GM12874 (cell line): ENCODE results near the gene LRRC3B.

Experiments
- TF ChIP-seq, protein P1 (sequence below): IDR thresholded peaks from 2 replicates; pipeline ENCODE4 v1.5.1; 2011; ENCODE audit warnings: low read depth, mild to moderate bottlenecking, control low read depth, low read length, moderate library complexity; ENCODE audit not compliant: insufficient read depth

The LRRC3B gene

DNA sequence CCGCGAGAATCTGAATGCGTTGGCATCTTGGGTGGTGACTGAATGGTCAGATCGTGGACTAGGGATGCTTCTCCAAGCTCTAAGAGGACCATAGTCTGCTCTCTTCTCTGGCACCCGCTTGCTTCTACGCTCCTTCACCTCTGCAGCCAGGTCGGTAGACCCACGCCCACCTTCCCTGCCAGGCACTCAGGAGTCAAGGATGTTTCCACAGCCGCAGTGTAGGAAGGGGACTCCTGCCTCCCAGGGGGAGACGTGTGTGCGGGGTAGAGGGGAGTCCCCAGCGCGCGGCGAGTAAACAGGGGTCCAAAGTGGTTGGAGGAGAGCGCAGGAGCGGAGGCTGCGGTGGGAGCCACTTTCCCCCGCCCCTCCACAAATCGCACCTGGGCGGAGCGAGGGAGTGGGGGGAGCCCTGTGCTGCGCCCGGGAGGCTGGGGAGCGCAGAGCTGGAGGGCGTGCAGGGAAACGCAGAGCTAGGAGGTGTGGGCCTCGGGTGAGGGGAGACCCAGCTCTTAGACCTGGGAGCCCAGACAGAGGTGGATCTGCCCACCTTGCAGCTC, 1.7 kb downstream of the LRRC3B start:
- TF ChIP-seq, protein P1, sequence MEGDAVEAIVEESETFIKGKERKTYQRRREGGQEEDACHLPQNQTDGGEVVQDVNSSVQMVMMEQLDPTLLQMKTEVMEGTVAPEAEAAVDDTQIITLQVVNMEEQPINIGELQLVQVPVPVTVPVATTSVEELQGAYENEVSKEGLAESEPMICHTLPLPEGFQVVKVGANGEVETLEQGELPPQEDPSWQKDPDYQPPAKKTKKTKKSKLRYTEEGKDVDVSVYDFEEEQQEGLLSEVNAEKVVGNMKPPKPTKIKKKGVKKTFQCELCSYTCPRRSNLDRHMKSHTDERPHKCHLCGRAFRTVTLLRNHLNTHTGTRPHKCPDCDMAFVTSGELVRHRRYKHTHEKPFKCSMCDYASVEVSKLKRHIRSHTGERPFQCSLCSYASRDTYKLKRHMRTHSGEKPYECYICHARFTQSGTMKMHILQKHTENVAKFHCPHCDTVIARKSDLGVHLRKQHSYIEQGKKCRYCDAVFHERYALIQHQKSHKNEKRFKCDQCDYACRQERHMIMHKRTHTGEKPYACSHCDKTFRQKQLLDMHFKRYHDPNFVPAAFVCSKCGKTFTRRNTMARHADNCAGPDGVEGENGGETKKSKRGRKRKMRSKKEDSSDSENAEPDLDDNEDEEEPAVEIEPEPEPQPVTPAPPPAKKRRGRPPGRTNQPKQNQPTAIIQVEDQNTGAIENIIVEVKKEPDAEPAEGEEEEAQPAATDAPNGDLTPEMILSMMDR: no peak

DNA sequence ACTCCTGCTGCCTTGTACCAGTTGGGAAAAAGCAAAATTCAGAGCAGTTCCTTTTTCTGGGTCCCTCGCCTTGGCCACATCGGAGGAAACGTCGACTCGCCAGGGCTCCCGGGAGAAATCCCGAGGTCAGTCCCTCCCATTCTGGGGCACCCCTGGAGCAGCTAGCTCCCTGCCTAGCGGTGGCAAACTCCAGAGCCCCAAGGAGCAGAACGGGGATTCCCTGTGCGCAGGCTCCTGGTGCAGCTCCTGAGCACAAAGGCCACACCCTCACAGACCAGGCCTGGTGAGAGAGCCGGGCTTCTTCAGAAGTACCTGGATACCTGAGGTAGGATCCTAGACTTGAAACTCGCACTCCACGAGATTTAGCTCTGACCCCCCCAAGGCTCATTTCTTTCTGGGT, 2.6 kb downstream of the LRRC3B start:
- TF ChIP-seq, protein P1: no peak

DNA sequence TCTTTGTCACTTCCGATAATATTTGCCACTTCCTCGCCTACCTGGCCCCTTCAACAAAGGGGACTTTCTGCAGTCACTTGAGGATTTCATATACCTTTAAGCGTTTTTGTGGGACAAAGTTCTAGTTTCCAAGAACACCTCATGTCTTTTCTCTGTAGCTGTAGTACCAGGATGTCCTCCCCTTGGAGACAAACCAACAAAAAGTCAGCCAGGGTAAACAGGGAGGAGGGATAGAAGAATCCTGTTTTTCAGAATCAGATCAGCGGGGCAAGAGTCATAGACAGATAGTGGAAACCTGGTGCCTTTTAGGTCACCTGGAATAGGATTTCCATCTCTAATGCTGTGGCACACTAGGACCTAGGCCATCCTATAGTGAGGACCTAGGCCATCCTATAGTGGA, 4.5 kb downstream of the LRRC3B start:
- TF ChIP-seq, protein P1: no peak

DNA sequence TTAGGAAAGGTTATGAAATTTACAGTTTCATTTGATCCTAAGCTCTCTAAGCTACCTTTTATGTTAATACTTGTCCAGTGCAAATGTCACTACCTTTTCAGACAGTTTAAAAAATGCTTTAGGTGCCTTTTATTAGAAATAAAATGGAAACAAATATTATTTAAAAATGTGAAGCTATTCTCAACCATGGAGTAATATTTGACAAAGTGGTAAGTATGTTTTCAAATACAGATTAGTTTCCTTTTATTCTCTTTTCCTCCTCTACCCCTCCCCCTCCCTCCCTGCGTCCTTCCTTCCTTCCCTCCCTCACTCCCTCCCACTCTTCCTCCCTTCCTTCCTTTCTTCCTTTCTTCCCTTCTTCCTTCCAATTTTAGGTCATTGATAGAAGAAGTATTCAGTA, 6.3 kb downstream of the LRRC3B start:
- TF ChIP-seq, protein P1: no peak

DNA sequence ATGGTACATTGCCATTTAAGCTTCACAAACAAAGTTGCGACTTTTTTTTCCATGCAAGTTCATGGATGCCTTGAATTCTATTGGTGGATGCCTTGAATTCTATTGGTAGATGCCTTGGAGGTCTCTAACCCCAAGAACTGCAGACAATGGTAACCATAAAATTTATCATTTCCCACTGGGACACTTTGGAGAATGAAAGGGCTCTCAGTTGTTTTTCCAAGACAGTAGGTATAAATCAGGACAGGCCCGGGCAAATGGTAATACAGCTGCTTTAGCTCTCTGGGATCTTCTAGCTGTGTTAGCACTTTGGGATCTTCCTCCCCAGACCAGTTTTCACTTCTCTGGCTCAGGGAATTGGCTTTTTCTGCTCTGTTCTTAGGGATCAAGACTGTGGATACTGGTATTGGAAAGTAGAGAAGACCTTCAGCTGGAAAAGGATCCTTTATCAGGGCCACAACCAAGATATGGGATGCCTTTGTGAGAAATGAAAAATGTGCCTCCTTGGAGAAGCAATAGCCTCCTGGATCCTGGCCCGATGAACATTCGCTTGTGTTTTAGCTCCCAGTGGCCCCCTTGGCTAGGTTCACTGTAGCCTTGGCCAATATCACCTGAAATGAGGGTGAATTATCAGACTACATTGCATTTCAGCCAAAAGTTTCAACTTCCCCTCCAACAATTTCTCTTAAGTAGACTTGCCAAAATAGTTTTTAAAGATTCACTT, 8.3 kb downstream of the LRRC3B start:
- TF ChIP-seq, protein P1: no peak

DNA sequence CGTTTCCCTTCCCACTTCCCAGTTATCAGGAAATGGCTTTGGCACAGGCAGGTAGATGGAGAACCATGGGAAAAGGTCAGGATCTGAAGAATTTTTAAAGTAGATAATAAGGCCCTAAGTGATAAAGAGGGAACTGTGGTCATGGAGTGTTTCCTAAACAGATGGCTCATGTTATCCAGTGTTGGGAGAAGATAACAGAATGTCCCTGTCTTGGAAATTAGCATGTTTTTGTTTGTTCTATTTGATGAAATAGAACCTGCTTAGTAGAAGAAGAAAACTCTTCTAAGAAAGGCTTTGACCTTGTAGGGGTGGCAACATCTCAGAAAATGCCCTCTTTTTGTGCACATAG, 8.8 kb downstream of the LRRC3B start:
- TF ChIP-seq, protein P1: no peak

DNA sequence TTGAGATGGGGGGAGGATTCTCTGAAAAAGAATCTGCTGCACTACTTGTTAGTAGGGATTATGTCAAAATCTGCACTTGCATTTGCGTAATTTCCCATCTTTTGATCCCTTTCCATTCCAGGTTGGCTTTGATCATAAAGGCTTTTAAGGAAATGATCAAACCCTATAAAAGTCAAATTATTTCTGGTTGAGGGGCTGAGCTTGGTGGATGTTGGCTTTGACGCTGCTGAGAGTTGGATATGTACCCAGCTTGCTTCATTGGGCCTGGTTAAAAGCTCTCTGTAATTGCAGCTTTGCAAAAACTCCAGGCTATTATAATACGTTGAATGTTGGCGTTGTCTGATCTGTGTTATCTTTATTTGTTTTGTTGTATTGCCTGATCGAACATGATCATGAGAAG, 12.0 kb downstream of the LRRC3B start:
- TF ChIP-seq, protein P1: no peak
